ENCODE results near the gene MAP3K9. TPM values are rescaled to one million over a fixed set of nuclear protein-coding genes. Genes with fewer than 3 reads are reported as not detected.

MAP3K9 gene
- total and polyA plus RNA-seq, 9 of the 15 experiments (the other 6 are each of a cell fraction or from before 2014, with no cell fraction given), result 0.03 to 0.60 (median 0.36) TPM

DNA sequence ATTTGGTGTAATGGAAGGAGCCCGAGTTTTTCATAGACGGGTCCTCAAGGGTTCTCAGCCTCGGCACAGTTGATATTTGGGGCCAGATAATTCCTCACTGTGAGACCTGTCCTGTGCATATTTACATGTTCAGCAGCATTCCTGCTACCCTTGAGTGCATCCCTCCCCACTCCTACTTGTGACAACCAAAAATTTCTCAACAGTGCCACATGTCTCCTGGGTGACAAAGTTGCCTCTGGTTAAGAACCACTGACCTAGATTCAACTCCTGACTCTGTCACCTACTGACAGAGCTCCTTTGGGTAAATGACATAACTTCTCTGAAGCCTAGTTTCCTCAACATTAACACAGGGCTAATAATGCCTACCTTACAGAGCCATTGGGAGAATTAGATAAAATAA lies 107.2 kb downstream of the MAP3K9 start:
- 3% methylated on average over 3 of the region's 3 CpGs for WGBS (ENCODE audit: insufficient coverage, low coverage, missing lambda C conversion rate)
- DNase-seq (ENCODE audit: extremely low read depth in 1 of 4, low spot score in 3 of 4) (no peak), ATAC-seq (no peak), FAIRE-seq (no peak)
- no peak for TF ChIP-seq HDAC8 (tag; IDR thresholded peaks at IDR 0.05)
- TF ChIP-seq IFI16 (CRISPR knock-in tag; IDR thresholded peaks at IDR 0.05), result no peak
- no peak for TF ChIP-seq KLF6 (CRISPR knock-in tag; IDR thresholded peaks at IDR 0.05; ENCODE audit: borderline replicate concordance)
- no peak for TF ChIP-seq GATA2 (CRISPR knock-in tag; IDR thresholded peaks at IDR 0.05)
- no peak for TF ChIP-seq ZBTB17 (CRISPR knock-in tag; IDR thresholded peaks at IDR 0.05)
- TF ChIP-seq, protein P1, sequence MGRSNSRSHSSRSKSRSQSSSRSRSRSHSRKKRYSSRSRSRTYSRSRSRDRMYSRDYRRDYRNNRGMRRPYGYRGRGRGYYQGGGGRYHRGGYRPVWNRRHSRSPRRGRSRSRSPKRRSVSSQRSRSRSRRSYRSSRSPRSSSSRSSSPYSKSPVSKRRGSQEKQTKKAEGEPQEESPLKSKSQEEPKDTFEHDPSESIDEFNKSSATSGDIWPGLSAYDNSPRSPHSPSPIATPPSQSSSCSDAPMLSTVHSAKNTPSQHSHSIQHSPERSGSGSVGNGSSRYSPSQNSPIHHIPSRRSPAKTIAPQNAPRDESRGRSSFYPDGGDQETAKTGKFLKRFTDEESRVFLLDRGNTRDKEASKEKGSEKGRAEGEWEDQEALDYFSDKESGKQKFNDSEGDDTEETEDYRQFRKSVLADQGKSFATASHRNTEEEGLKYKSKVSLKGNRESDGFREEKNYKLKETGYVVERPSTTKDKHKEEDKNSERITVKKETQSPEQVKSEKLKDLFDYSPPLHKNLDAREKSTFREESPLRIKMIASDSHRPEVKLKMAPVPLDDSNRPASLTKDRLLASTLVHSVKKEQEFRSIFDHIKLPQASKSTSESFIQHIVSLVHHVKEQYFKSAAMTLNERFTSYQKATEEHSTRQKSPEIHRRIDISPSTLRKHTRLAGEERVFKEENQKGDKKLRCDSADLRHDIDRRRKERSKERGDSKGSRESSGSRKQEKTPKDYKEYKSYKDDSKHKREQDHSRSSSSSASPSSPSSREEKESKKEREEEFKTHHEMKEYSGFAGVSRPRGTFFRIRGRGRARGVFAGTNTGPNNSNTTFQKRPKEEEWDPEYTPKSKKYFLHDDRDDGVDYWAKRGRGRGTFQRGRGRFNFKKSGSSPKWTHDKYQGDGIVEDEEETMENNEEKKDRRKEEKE (IDR thresholded peaks at IDR 0.05; ENCODE audit: borderline replicate concordance in 1 of 2, control insufficient read depth in 1 of 2, low read depth in 2 of 2, low read length in 1 of 2), result no peak
- TF ChIP-seq ZNF778 (CRISPR knock-in tag; IDR thresholded peaks at IDR 0.05), result no peak
- no peak for TF ChIP-seq CTBP1 (IDR thresholded peaks at IDR 0.05; ENCODE audit: borderline replicate concordance)
- TF ChIP-seq MEF2D (tag; conservative IDR thresholded peaks at IDR 0.05; ENCODE audit: low read depth), result no peak
- TF ChIP-seq POLR2AphosphoS5 (IDR thresholded peaks at IDR 0.05; ENCODE audit: control insufficient read depth, insufficient read depth, low read depth, low read length), result no peak
- TF ChIP-seq RBM34 (IDR thresholded peaks at IDR 0.05; ENCODE audit: borderline replicate concordance, insufficient read depth, low read length), result no peak
- TF ChIP-seq E2F3 (CRISPR knock-in tag; IDR thresholded peaks at IDR 0.05), result no peak
- H3K9me1 ChIP-seq (ENCODE audit: control insufficient read depth, insufficient read depth, low read length), result no peaks in the 10 kb centered on the region
- H3K27me3 ChIP-seq (ENCODE audit: control insufficient read depth in 2 of 2, insufficient read depth in 2 of 2, low read length in 2 of 2), result no peaks in the 10 kb centered on the region
- no TSS peak for BruUV-seq (replicated peaks)
- intact Hi-C loops (cut with micrococcal nuclease), result no loop called here
- H3K4me1 ChIP-seq (replicated peaks in 1 of 2; ENCODE audit: control insufficient read depth in 2 of 2, insufficient read depth in 2 of 2, low read length in 2 of 2), result peaks cover 8 to 14% of the 10 kb centered on the region in 2 experiments; a peak in 4 of 5 replicates
- no peaks in the 10 kb centered on the region for H3K79me2 ChIP-seq (ENCODE audit: control insufficient read depth, insufficient read depth, low read length)
- H3K9ac ChIP-seq (ENCODE audit: insufficient read depth in 1 of 2, low read depth in 2 of 2, low read length in 2 of 2), result no peak overlapping the region
- H3K4me2 ChIP-seq (ENCODE audit: insufficient read depth, low read length), result no peak overlapping the region
- H3K9me3 ChIP-seq (replicated peaks; ENCODE audit: control insufficient read depth, insufficient read depth, low read depth, low read length), result no peaks in the 10 kb centered on the region
- no peaks in the 10 kb centered on the region for H3K36me3 ChIP-seq (ENCODE audit: control insufficient read depth, insufficient read depth, low read length)
- no peaks in the 10 kb centered on the region for H4K20me1 ChIP-seq (replicated peaks; ENCODE audit: control insufficient read depth, insufficient read depth, low read length)
- H3K27ac ChIP-seq (ENCODE audit: extremely low read depth, low read depth, low read length), result no peak overlapping the region
- in situ Hi-C loops (cut with MboI), result no loop called here
- no peak overlapping the region for H3K4me3 ChIP-seq
- ChIA-PET CTCF (ENCODE audit: low intra/inter-chr PET ratio) (no interaction called here), POLR2A (interaction anchor here (0.6 kb wide), 1 partner anchor 10 kb away, joined by 3 read pairs; no protein-coding TSS in a partner anchor)
- H2AFZ ChIP-seq (ENCODE audit: low read depth, low read length), result no peak overlapping the region
